Measurements from ENCODE around the gene GH2.

The GH2 gene

DNA sequence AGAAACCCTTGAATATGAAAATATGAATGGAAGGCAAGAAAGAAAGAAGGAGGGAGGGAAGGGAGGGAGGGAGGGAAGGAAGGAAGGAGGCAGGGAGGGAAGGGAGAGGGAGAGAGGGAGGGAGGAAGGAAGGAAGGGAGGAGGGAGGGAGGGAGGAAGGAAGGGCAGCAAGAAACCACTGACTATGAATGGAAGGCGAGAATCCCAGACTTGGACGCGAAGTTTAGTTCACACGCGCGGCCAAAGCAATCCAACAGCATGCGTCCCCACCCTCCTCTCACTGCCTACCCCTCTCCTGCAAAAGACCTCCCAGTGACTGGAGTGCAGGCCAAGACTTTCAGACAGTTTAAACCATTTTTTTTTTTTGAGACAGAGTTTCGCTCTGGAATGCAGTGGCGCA lies 31.3 kb downstream of the GH2 start:
- Histone ChIP-seq H3K9ac (ENCODE audit: low read depth, low read length, poor library complexity, severe bottlenecking) (no peak overlapping the region), H3K4me2 (ENCODE audit: low read depth, low read length, poor library complexity, severe bottlenecking) (no peak overlapping the region), H2AFZ (ENCODE audit: low read length) (no peak overlapping the region), H3K9me3 (ENCODE audit: insufficient read depth, low read depth, low read length) (no peaks in the 10 kb centered on the region), H3K4me3 (ENCODE audit: low read length, poor library complexity, severe bottlenecking) (no peak overlapping the region), H3K4me1 (ENCODE audit: insufficient read depth, low read length, poor library complexity, severe bottlenecking) (no peaks in the 10 kb centered on the region), H3K36me3 (ENCODE audit: insufficient read depth, low read length) (no peaks in the 10 kb centered on the region), H3K27me3 (ENCODE audit: insufficient read depth, low read length, poor library complexity, severe bottlenecking) (no peaks in the 10 kb centered on the region), H3K79me2 (ENCODE audit: insufficient read depth, low read length) (no peaks in the 10 kb centered on the region), H3F3A (ENCODE audit: low read depth) (no peaks in the 10 kb centered on the region), H4K20me1 (ENCODE audit: insufficient read depth, low read length, poor library complexity, severe bottlenecking) (no peaks in the 10 kb centered on the region), H3K9me2 (replicated peaks; ENCODE audit: low read depth, low read length) (no peaks in the 10 kb centered on the region)
- TF ChIP-seq EZH2phosphoT487 (IDR thresholded peaks at IDR 0.05; ENCODE audit: borderline replicate concordance), result no peak
- TF ChIP-seq, protein P1, sequence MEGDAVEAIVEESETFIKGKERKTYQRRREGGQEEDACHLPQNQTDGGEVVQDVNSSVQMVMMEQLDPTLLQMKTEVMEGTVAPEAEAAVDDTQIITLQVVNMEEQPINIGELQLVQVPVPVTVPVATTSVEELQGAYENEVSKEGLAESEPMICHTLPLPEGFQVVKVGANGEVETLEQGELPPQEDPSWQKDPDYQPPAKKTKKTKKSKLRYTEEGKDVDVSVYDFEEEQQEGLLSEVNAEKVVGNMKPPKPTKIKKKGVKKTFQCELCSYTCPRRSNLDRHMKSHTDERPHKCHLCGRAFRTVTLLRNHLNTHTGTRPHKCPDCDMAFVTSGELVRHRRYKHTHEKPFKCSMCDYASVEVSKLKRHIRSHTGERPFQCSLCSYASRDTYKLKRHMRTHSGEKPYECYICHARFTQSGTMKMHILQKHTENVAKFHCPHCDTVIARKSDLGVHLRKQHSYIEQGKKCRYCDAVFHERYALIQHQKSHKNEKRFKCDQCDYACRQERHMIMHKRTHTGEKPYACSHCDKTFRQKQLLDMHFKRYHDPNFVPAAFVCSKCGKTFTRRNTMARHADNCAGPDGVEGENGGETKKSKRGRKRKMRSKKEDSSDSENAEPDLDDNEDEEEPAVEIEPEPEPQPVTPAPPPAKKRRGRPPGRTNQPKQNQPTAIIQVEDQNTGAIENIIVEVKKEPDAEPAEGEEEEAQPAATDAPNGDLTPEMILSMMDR (conservative IDR thresholded peaks at IDR 0.05; ENCODE audit: low read length), result no peak

DNA sequence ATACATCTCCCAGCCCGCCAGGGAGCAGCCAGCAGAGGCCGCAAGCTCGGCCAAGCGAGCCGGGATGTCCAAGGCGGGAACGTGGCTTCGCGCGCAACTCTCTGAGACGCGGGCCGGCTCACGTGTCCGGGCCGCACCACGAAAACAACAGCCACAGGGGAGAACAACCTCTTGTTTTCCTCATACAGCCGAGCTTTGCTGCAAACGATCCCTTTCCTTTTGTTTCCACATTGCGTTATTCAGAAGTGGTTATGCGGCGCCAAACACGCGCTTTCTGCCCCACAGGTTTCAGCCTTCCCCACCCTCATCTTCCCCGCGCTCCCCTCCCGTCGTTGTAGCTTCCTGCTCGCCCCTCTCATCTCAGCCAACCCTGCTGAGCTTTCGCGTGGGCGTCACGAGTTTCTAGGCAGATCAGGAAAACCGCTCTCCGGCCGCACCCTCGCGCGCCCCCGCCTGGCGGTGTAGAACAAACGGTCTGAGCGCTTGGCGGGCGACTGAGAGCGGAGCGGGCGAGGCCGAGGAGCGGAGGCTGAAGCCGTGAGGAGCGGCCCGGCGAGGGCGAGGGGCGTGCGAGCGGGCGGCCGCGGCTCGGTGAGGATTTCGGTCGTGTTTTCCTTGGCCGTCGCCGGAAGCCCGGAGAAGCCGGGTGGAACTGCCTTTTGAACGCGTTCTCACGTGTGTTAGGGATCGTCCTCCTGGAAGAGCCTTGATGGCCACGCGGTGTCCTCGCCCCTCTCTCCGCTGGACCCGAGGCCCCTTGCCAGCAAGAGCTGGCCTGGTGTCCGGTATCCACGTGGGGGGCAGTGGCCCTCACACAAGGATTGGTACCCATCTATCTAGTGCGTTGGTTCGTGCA lies 32.7 kb downstream of the GH2 start:
- H3K9me3 ChIP-seq (ENCODE audit: insufficient read depth, low read depth, low read length), result no peaks in the 10 kb centered on the region
- H3K4me2 ChIP-seq (ENCODE audit: low read depth, low read length, poor library complexity, severe bottlenecking), result no peak overlapping the region
- H3K4me1 ChIP-seq (ENCODE audit: insufficient read depth, low read length, poor library complexity, severe bottlenecking), result peaks cover 5% of the 10 kb centered on the region
- no peak overlapping the region for H3K4me3 ChIP-seq (ENCODE audit: low read length, poor library complexity, severe bottlenecking)
- H2AFZ ChIP-seq (ENCODE audit: low read length), result no peak overlapping the region
- TF ChIP-seq, protein P1 (conservative IDR thresholded peaks at IDR 0.05; ENCODE audit: low read length), result no peak
- TF ChIP-seq EZH2phosphoT487 (IDR thresholded peaks at IDR 0.05; ENCODE audit: borderline replicate concordance), result no peak
- peaks cover 3% of the 10 kb centered on the region; the same call in 1 of the 2 replicates for H3F3A ChIP-seq (ENCODE audit: low read depth)
- no peaks in the 10 kb centered on the region for H3K9me2 ChIP-seq (replicated peaks; ENCODE audit: low read depth, low read length)
- H3K27me3 ChIP-seq (ENCODE audit: insufficient read depth, low read length, poor library complexity, severe bottlenecking), result no peaks in the 10 kb centered on the region
- no peaks in the 10 kb centered on the region for H4K20me1 ChIP-seq (ENCODE audit: insufficient read depth, low read length, poor library complexity, severe bottlenecking)
- H3K36me3 ChIP-seq (ENCODE audit: insufficient read depth, low read length), result no peaks in the 10 kb centered on the region
- H3K79me2 ChIP-seq (ENCODE audit: insufficient read depth, low read length), result no peaks in the 10 kb centered on the region
- no peak overlapping the region for H3K9ac ChIP-seq (ENCODE audit: low read depth, low read length, poor library complexity, severe bottlenecking)

DNA sequence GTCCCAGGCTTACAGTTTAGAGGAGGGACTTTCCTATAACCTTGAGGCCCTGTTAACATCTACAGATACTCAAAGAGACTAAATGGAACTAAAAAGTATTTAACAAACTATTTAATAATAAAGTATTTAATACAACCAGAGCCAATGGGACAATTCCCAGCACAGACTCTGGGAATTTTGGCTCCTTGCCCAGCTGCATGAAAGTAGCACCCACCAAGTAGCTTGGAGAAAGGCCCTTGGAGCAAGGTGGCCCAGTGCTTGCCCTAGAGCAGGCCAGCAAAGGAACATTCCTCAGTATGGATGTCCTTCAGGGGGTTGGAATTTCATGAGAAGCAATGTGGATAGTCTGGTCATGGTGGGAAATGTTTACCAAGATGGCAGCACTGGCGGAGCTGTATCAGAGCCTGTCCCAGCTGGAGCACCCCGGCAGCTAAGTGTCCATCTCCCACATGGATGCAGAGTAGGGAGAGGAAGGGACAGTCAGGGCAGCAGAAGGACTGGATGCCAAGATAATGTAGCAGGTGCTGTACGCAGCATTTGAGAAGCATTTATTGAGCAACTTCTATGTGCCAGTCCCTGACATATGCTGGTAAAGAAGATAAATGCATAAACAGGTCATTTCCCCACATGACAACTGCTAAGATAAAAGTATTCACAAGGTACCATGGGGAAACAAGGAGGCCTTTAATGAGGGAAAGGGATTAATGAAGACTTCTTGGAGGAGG lies 34.1 kb downstream of the GH2 start:
- Histone ChIP-seq H3K9me3 (ENCODE audit: insufficient read depth, low read depth, low read length) (no peaks in the 10 kb centered on the region), H3K9me2 (replicated peaks; ENCODE audit: low read depth, low read length) (no peaks in the 10 kb centered on the region), H3F3A (ENCODE audit: low read depth) (peaks cover 10% of the 10 kb centered on the region), H3K9ac (ENCODE audit: low read depth, low read length, poor library complexity, severe bottlenecking) (no peak overlapping the region), H4K20me1 (ENCODE audit: insufficient read depth, low read length, poor library complexity, severe bottlenecking) (no peaks in the 10 kb centered on the region), H3K4me2 (ENCODE audit: low read depth, low read length, poor library complexity, severe bottlenecking) (no peak overlapping the region), H2AFZ (ENCODE audit: low read length) (no peak overlapping the region), H3K27me3 (ENCODE audit: insufficient read depth, low read length, poor library complexity, severe bottlenecking) (no peaks in the 10 kb centered on the region), H3K4me1 (ENCODE audit: insufficient read depth, low read length, poor library complexity, severe bottlenecking) (peaks cover 10% of the 10 kb centered on the region), H3K4me3 (ENCODE audit: low read length, poor library complexity, severe bottlenecking) (no peak overlapping the region), H3K36me3 (ENCODE audit: insufficient read depth, low read length) (no peaks in the 10 kb centered on the region), H3K79me2 (ENCODE audit: insufficient read depth, low read length) (no peaks in the 10 kb centered on the region; the same call in 1 of the 2 replicates)
- no peak for TF ChIP-seq EZH2phosphoT487 (IDR thresholded peaks at IDR 0.05; ENCODE audit: borderline replicate concordance)
- TF ChIP-seq, protein P1 (conservative IDR thresholded peaks at IDR 0.05; ENCODE audit: low read length), result no peak
